BLaER1 treated with 17β-estradiol and CSF1 and Interleukin-3, amounts not matched to agents 10 nM and 100 nM (cell line): ENCODE measurements around the gene TNFAIP2.

Experiments used
- H3K27ac ChIP-seq, 11 experiments: shearing (Covaris generic); formaldehyde crosslinking; 2 replicates each; pipeline ENCODE4 v1.8.1; 2022
- H3K27me3 ChIP-seq, 11 experiments: shearing (Covaris generic); formaldehyde crosslinking; 2 replicates each; pipeline ENCODE4 v1.8.1; 2022
- H3K36me3 ChIP-seq, 11 experiments: shearing (Covaris generic); formaldehyde crosslinking; 2 replicates each; pipeline ENCODE4 v1.8.1; 2022
- H3K4me1 ChIP-seq, 10 experiments: shearing (Covaris generic); formaldehyde crosslinking; 2 replicates each; pipeline ENCODE4 v1.8.1; 2022
- H3K4me2 ChIP-seq, 11 experiments: shearing (Covaris generic); formaldehyde crosslinking; 2 replicates each; pipeline ENCODE4 v1.8.1; 2022
- H3K4me3 ChIP-seq, 10 experiments: shearing (Covaris generic); formaldehyde crosslinking; 2 replicates each; pipeline ENCODE4 v1.8.1; 2022
- H3K9ac ChIP-seq, 11 experiments: shearing (Covaris generic); formaldehyde crosslinking; 2 replicates each; pipeline ENCODE4 v1.8.1; 2022
- H3K9me3 ChIP-seq, 11 experiments: shearing (Covaris generic); formaldehyde crosslinking; replicated peaks in 1 of 11; 2 replicates each; pipeline ENCODE4 v1.8.1; 2022
- H4K20me1 ChIP-seq, 11 experiments: shearing (Covaris generic); formaldehyde crosslinking; 2 replicates each; pipeline ENCODE4 v1.8.1; 2022
- Cebpa-rat ChIP-seq, 11 experiments: shearing (Covaris generic); IDR thresholded peaks; 2 replicates each; pipeline ENCODE4 v1.8.1; 2022

Gene TNFAIP2

GRCh38 chr14:103132381-103133209 lies 9.3 kb downstream of the TNFAIP2 start:
- no peak for TF ChIP-seq Cebpa-rat (IDR thresholded peaks at IDR 0.05)

DNA sequence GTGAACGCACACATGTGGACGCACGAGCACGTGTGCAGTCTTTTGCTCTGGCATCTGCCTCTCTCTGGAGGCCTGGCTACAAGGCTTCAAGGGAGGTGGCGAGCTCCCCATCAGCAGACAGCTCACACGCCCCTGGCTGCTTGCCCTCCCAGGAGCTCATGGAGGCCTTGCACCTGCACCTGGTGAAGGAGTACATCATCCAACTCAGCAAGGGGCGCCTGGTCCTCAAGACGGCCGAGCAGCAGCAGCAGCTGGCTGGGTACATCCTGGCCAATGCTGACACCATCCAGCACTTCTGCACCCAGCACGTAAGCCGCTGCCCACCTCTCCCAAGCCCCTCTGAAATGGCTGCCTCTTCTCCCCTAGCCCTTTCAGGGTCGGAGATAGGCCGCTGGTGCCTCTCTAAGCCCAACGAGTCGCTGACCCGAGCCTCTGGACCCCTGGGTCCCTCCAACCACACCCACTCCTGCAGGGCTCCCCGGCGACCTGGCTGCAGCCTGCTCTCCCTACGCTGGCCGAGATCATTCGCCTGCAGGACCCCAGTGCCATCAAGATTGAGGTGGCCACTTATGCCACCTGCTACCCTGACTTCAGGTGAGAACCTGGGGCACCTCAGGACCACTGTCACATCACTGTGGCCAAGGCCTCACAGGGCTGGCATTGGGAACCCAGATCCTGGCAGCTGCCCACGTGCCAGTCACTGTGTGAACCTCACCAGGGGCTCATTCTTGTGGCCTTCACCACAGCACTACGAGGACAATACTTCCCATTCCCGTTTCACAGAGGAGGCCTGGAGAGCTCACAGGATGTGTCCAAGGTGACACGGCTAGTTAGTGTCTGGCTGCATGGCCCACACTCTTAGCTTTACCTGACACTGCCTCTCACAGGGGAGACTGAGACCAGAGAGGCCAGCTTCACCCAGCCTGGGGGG lies 10.2 kb downstream of the TNFAIP2 start:
- Histone ChIP-seq H3K9ac (no peak overlapping the region), H3K4me2 (no peak overlapping the region), H3K9me3 (no peaks in the 10 kb centered on the region), H3K36me3 (peaks cover 69 to 95% (median 82%) of the 10 kb centered on the region in 11 experiments), H3K4me1 (peaks cover 0 to 44% (median 14%) of the 10 kb centered on the region in 10 experiments; a peak in 16 of 20 replicates), H4K20me1 (peaks cover 17 to 96% (median 66%) of the 10 kb centered on the region in 11 experiments), H3K27me3 (no peaks in the 10 kb centered on the region), H3K27ac (no peak overlapping the region), H3K4me3 (no peak overlapping the region)
- TF ChIP-seq Cebpa-rat (IDR thresholded peaks at IDR 0.05), result no peak

More at GRCh38 chr14:103132381-103133209, 9.3 kb downstream of the TNFAIP2 start:
- no peak overlapping the region for H3K4me3 ChIP-seq
- H3K27ac ChIP-seq, result no peak overlapping the region
- 0 out of 22 replicates have a peak overlapping the region, but pooled peaks of 1 of the 11 experiments have one; percentile 19 for H3K9ac ChIP-seq
- peaks cover 72 to 99% (median 91%) of the 10 kb centered on the region in 11 experiments for H3K36me3 ChIP-seq
- no peak overlapping the region for H3K4me2 ChIP-seq
- H3K9me3 ChIP-seq, result no peaks in the 10 kb centered on the region
- H4K20me1 ChIP-seq, result peaks cover 26 to 97% (median 74%) of the 10 kb centered on the region in 11 experiments
- no peaks in the 10 kb centered on the region for H3K27me3 ChIP-seq
- peaks cover 0 to 44% (median 23%) of the 10 kb centered on the region in 10 experiments; a peak in 17 of 20 replicates for H3K4me1 ChIP-seq

DNA sequence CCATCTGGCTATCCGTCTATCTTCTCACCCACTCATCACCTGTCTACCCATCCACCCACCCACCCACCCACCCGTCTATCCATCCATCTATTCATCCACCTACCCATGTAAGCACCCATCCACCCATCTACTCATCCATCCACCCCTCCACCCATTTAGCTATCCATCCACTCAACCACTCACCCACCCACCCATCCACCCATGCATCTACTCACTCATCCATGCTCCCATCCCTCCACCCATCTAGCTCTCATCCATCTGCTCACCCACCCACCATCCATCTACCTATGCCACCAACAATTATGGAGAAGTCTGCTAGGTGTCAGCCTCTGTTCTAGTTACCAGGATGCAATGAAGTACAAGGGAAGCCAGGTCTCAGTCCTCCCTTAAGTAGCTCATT lies 11.1 kb downstream of the TNFAIP2 start:
- no peaks in the 10 kb centered on the region for H3K27me3 ChIP-seq
- peaks cover 0 to 40% (median 9%) of the 10 kb centered on the region in 10 experiments; a peak in 11 of 20 replicates for H3K4me1 ChIP-seq
- peaks cover 8 to 88% (median 56%) of the 10 kb centered on the region in 11 experiments; a peak in 21 of 22 replicates for H4K20me1 ChIP-seq
- TF ChIP-seq Cebpa-rat (IDR thresholded peaks at IDR 0.05), result no peak
- 0 out of 22 replicates have a peak overlapping the region, but pooled peaks of 1 of the 11 experiments have one; percentile 22 for H3K9ac ChIP-seq
- peaks cover 68 to 86% (median 73%) of the 10 kb centered on the region in 11 experiments for H3K36me3 ChIP-seq
- H3K4me3 ChIP-seq, result no peak overlapping the region
- H3K4me2 ChIP-seq, result no peak overlapping the region
- H3K27ac ChIP-seq, result no peak overlapping the region
- H3K9me3 ChIP-seq, result no peaks in the 10 kb centered on the region

DNA sequence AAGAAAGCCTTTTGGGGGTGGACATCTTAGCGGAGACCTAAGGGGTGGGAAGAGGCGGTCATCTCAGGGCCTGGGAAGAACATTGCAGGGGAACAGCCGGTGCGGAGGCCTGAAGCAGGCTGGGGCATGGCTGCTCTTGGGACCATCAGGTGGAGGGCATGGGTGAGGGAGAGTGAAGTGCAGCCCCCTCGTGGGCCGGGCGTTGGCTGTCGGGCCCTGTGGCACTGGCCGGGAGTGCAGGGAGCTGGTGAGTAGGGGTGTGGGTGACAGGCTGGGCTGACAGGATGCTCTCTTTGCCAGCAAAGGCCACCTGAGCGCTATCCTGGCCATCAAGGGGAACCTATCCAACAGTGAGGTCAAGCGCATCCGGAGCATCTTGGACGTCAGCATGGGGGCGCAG lies 11.7 kb downstream of the TNFAIP2 start:
- no peak overlapping the region for H3K4me2 ChIP-seq
- no peaks in the 10 kb centered on the region for H3K27me3 ChIP-seq
- H4K20me1 ChIP-seq, result peaks cover 3 to 83% (median 51%) of the 10 kb centered on the region in 11 experiments; a peak in 19 of 22 replicates
- no peaks in the 10 kb centered on the region for H3K9me3 ChIP-seq
- H3K4me1 ChIP-seq, result peaks cover 0 to 40% (median 11%) of the 10 kb centered on the region in 10 experiments; a peak in 12 of 20 replicates
- H3K27ac ChIP-seq, result no peak overlapping the region
- peak overlapping the region in 1 of 11 experiments; percentile 22; a peak in 1 of 22 replicates for H3K9ac ChIP-seq
- no peak for TF ChIP-seq Cebpa-rat (IDR thresholded peaks at IDR 0.05)
- no peak overlapping the region for H3K4me3 ChIP-seq
- peaks cover 63 to 81% (median 68%) of the 10 kb centered on the region in 11 experiments for H3K36me3 ChIP-seq

GRCh38 chr14:103135333-103136260 lies 12.3 kb downstream of the TNFAIP2 start:
- H3K27ac ChIP-seq, result peak overlapping the region in 2 of 11 experiments; percentile 2 to 8; a peak in 1 of 22 replicates
- no peaks in the 10 kb centered on the region for H3K9me3 ChIP-seq
- TF ChIP-seq Cebpa-rat (IDR thresholded peaks at IDR 0.05), result no peak
- no peaks in the 10 kb centered on the region for H3K27me3 ChIP-seq
- no peak overlapping the region for H3K4me3 ChIP-seq
- H3K9ac ChIP-seq, result peak overlapping the region in 2 of 11 experiments; percentile 52 to 56; a peak in 2 of 22 replicates
- H3K4me1 ChIP-seq, result peaks cover under 1 to 40% (median 13%) of the 10 kb centered on the region in 10 experiments; a peak in 19 of 20 replicates
- peak overlapping the region in 2 of 11 experiments; percentile 25 to 54; a peak in 3 of 22 replicates for H3K4me2 ChIP-seq
- H4K20me1 ChIP-seq, result peaks cover 0 to 76% (median 44%) of the 10 kb centered on the region in 11 experiments; a peak in 16 of 22 replicates
- peaks cover 56 to 74% (median 61%) of the 10 kb centered on the region in 11 experiments for H3K36me3 ChIP-seq

- H3K9me3 ChIP-seq, result no peaks in the 10 kb centered on the region
- no peak overlapping the region for H3K4me3 ChIP-seq
- H3K4me1 ChIP-seq, result peaks cover 11 to 40% (median 22%) of the 10 kb centered on the region in 10 experiments
- peak overlapping the region in 5 of 11 experiments; percentile 4 to 56 (median 18); a peak in 4 of 22 replicates for H3K9ac ChIP-seq
- H4K20me1 ChIP-seq, result peaks cover 0 to 66% (median 34%) of the 10 kb centered on the region in 11 experiments; a peak in 15 of 22 replicates
- peak overlapping the region in 7 of 11 experiments; percentile 1 to 55 (median 8); a peak in 7 of 22 replicates for H3K27ac ChIP-seq
- no peak for TF ChIP-seq Cebpa-rat (IDR thresholded peaks at IDR 0.05)
- peak overlapping the region in 4 of 11 experiments; percentile 16 to 54 (median 38); a peak in 6 of 22 replicates for H3K4me2 ChIP-seq
- no peaks in the 10 kb centered on the region for H3K27me3 ChIP-seq
- peaks cover 45 to 64% (median 51%) of the 10 kb centered on the region in 11 experiments for H3K36me3 ChIP-seq
Observed at GRCh38 chr14:103136388-103137271, 13.4 kb downstream of the TNFAIP2 start.
